ENCODE measurements around the gene GPHN.
A peak's percentile ranks its signal among the peaks of the same experiment; 100 is the strongest.

The GPHN gene

DNA sequence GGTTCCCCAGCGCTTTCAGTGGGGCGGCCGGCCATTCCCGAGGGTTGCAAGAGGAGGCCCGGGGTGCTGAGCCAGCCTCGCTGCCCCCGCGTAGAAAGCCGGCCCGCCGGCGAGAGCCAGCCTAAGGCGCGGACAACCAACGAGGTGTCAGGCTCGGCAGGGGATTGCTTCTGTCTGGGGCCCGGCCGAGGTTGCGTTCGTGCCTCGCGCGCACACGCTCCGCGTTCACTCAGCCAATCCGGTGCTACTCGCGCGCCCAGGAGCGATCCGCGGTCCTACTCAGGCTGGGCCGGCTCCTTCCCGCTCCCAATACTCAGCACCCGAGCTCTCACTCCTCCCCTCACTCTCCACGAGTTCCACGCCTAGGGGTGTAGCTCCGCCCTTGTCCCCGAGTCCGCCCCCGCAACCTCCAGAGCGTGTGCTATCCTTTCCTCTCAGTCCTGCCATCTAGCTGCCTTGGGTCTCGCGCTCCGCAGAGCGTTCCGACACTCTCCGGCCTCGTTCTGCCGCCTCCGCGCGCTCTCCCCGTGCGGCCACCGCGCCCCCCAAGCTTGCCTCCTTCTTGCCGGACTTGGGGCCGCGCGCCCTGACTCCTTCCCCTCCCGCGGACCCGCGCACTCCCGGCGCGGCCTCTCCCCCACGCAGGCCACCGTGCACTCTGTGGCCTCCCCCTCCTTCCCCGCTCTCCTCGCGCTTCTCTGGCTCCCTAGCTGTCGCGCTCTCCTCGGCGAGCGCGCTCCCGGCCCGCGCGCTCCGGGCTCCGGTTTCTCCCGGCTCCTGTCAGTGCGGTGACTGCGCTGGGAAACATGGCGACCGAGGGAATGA lies at the start of gene GPHN:
Gene GPHN (plus strand): TSS at position 426 of the 825 bp plus-strand sequence.
- peak within 1 kb of the TSS; percentile 33 to 79 (median 76) for H3K27ac ChIP-seq

DNA sequence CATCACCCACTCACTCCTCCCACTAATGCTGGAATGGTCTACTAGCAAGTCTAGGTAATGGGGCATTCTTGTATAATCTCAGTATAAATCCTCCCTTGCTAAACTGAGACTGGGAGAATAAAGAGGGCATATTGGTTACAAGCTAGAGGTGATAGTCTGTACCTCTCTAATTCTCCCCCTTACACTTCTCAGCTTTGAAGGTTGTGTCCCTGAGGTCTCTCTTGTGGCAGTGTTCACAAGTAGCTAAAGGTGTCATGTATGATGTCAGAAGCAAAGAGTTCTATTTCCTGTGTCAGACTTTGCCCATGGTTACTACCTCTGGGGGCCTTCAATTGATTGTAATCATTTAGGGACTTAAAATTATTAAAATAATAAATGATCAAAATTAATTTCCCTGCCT lies 48.3 kb upstream of the GPHN start:
- Histone ChIP-seq H3K9ac (no peak overlapping the region), H3K4me3 (no peak overlapping the region), H3K36me3 (no peaks in the 10 kb centered on the region), H3K27me3 (no peaks in the 10 kb centered on the region), H4K20me1 (no peaks in the 10 kb centered on the region), H3K9me3 (replicated peaks in 1 of 11) (0 out of 22 replicates have a peak, but pooled peaks cover 0 to 3% (median 0%) of the 10 kb centered on the region in 11 experiments), H3K4me2 (no peak overlapping the region), H3K4me1 (no peaks in the 10 kb centered on the region), H3K27ac (no peak overlapping the region)
- TF ChIP-seq Cebpa-rat (IDR thresholded peaks at IDR 0.05), result no peak

More for the DNA sequence above, at the start of gene GPHN:
- peaks cover 0 to 41% (median 24%) of the 10 kb centered on the region in 11 experiments; a peak in 14 of 22 replicates for H4K20me1 ChIP-seq
- H3K4me1 ChIP-seq, result peaks cover 0 to 15% (median 6%) of the 10 kb centered on the region in 10 experiments; a peak in 7 of 20 replicates
- H3K36me3 ChIP-seq, result no peaks in the 10 kb centered on the region
- H3K4me2 ChIP-seq, result peak within 1 kb of the TSS; percentile 70 to 88 (median 82)
- H3K9ac ChIP-seq, result peak within 1 kb of the TSS; percentile 73 to 85 (median 79)
- no peak for TF ChIP-seq Cebpa-rat (IDR thresholded peaks at IDR 0.05)
- H3K4me3 ChIP-seq, result peak within 1 kb of the TSS; percentile 73 to 84 (median 80)
- peaks cover 18 to 32% (median 28%) of the 10 kb centered on the region in 11 experiments; a peak in 21 of 22 replicates for H3K9me3 ChIP-seq (replicated peaks in 1 of 11)
- H3K27me3 ChIP-seq, result peaks cover 0 to 16% (median 4%) of the 10 kb centered on the region in 11 experiments; a peak in 4 of 22 replicates

DNA sequence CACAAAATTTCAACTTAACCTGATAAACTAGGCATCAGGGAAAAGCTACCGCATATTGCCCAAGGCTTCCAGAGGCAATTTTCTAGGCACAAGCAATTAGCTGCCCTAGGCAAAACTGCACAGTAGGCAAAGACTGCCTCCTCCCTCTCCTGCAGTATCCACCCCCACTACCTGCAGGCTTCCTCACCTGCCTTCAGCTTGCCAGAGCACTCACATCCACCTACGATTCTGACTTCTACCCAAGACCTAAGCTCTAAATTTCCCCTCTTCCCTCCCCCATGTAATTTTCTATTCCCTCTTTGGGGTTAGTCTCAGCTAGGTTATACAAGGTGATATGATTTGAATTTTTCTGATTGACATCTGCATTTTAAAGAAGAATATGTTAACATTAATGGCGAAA lies 43.7 kb upstream of the GPHN start:
- Histone ChIP-seq H3K9ac (no peak overlapping the region), H3K4me3 (no peak overlapping the region), H3K9me3 (replicated peaks in 1 of 11) (peaks cover 10 to 22% (median 14%) of the 10 kb centered on the region in 11 experiments), H3K27ac (no peak overlapping the region), H4K20me1 (no peaks in the 10 kb centered on the region), H3K27me3 (no peaks in the 10 kb centered on the region), H3K36me3 (no peaks in the 10 kb centered on the region), H3K4me1 (no peaks in the 10 kb centered on the region), H3K4me2 (no peak overlapping the region)
- TF ChIP-seq Cebpa-rat (IDR thresholded peaks at IDR 0.05), result no peak

DNA sequence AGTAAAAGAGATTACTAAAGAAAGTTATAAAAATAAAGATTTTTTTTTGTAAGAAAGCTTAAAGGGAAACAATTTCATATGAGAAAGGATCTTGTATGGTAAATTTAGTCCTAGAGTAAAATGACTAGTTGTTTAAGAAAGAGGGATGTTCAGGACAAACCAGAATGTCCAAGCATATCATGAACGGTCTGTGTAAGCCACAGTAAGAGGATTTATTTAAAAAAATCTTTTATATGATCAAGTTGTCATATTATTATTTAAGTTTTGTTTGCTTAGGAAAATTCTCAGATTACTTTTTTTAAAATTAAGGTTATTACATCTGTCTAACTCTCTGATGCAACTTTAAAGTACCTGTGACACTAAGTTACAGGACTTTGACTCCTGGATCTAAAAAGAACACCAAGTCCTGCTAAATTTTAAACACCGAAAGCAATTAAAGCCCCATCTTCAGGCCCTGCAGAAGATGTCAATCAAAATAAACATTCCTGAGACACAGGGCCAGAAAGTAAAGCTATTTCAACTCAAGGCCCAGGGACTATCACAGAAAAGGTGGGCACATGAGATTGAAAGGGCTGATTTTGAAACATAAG lies 39.1 kb upstream of the GPHN start:
- H3K27ac ChIP-seq, result no peak overlapping the region
- H3K27me3 ChIP-seq, result no peaks in the 10 kb centered on the region
- H3K4me1 ChIP-seq, result no peaks in the 10 kb centered on the region
- H3K4me2 ChIP-seq, result no peak overlapping the region
- no peak for TF ChIP-seq Cebpa-rat (IDR thresholded peaks at IDR 0.05)
- H3K9ac ChIP-seq, result no peak overlapping the region
- H4K20me1 ChIP-seq, result no peaks in the 10 kb centered on the region
- peaks cover 34 to 59% (median 44%) of the 10 kb centered on the region in 11 experiments for H3K9me3 ChIP-seq (replicated peaks in 1 of 11)
- H3K36me3 ChIP-seq, result no peaks in the 10 kb centered on the region
- H3K4me3 ChIP-seq, result no peak overlapping the region

DNA sequence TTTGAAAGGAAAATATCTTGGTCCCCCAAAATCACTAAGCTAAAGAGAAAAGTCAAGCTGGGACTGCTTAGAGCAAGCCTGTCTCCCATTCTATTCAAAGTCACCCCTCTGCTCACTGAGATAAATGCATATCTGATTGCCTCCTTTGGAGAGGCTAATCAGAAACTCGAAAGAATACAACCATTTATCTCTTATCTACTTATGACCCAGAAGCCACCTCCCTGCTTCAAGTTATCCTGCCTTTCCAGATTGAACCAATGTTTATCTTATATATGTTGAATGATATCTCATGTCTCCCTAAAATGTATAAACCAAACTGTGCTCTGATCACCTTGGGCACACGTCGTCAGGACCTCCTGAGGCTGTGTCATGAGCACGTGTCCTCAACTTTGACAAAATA lies 36.4 kb upstream of the GPHN start:
- no peak for TF ChIP-seq Cebpa-rat (IDR thresholded peaks at IDR 0.05)
- no peaks in the 10 kb centered on the region for H4K20me1 ChIP-seq
- no peak overlapping the region for H3K4me2 ChIP-seq
- no peaks in the 10 kb centered on the region for H3K27me3 ChIP-seq
- H3K36me3 ChIP-seq, result no peaks in the 10 kb centered on the region
- peaks cover 34 to 59% (median 45%) of the 10 kb centered on the region in 11 experiments for H3K9me3 ChIP-seq (replicated peaks in 1 of 11)
- no peaks in the 10 kb centered on the region for H3K4me1 ChIP-seq
- no peak overlapping the region for H3K27ac ChIP-seq
- H3K9ac ChIP-seq, result no peak overlapping the region
- no peak overlapping the region for H3K4me3 ChIP-seq

DNA sequence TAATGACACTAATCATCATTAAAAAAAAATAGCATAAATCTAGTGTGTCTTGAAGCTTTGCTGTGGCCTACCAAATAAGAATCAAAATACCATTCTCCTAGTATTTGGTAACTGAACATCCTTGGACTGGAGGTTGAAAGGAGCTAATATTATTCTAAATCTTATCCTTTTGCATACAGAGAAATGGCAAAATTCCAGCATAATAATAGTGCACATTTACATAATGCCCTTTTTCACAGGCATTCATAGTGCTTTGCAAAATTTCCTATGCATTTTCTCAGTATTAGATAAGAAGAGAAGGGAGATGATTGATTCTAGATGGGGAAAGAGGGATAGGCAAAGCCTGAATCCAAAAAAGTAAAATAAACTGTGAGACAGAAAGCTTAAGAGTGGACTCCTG lies 35.7 kb upstream of the GPHN start:
- H4K20me1 ChIP-seq, result no peaks in the 10 kb centered on the region
- H3K9me3 ChIP-seq (replicated peaks in 1 of 11), result peaks cover 32 to 54% (median 45%) of the 10 kb centered on the region in 11 experiments
- no peak overlapping the region for H3K4me2 ChIP-seq
- no peaks in the 10 kb centered on the region for H3K36me3 ChIP-seq
- TF ChIP-seq Cebpa-rat (IDR thresholded peaks at IDR 0.05), result no peak
- H3K4me1 ChIP-seq, result no peaks in the 10 kb centered on the region
- H3K27me3 ChIP-seq, result no peaks in the 10 kb centered on the region
- no peak overlapping the region for H3K27ac ChIP-seq
- H3K4me3 ChIP-seq, result no peak overlapping the region
- H3K9ac ChIP-seq, result no peak overlapping the region

DNA sequence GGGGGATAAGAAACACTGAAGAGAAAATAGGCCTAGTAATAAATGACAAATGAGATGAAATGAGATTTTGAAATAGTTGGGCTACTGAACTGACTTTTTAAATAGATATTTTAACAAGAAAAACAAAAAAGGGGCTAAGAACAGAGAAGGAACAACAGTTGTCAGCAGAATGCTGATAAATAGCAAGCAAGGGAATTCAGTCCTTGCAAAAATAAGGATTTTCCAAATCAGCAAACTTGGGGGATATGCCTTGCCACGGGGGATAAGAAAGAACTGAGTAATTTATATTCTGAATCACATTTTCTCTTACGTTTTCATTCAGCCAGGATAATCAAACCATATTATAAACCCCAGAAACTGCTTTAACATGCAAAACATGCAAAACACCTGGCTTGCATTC lies 34.7 kb upstream of the GPHN start:
- no peaks in the 10 kb centered on the region for H3K27me3 ChIP-seq
- no peak overlapping the region for H3K4me3 ChIP-seq
- no peak overlapping the region for H3K9ac ChIP-seq
- peaks cover 29 to 46% (median 42%) of the 10 kb centered on the region in 11 experiments for H3K9me3 ChIP-seq (replicated peaks in 1 of 11)
- H3K36me3 ChIP-seq, result no peaks in the 10 kb centered on the region
- no peak for TF ChIP-seq Cebpa-rat (IDR thresholded peaks at IDR 0.05)
- no peak overlapping the region for H3K4me2 ChIP-seq
- no peaks in the 10 kb centered on the region for H3K4me1 ChIP-seq
- H3K27ac ChIP-seq, result no peak overlapping the region
- H4K20me1 ChIP-seq, result no peaks in the 10 kb centered on the region

DNA sequence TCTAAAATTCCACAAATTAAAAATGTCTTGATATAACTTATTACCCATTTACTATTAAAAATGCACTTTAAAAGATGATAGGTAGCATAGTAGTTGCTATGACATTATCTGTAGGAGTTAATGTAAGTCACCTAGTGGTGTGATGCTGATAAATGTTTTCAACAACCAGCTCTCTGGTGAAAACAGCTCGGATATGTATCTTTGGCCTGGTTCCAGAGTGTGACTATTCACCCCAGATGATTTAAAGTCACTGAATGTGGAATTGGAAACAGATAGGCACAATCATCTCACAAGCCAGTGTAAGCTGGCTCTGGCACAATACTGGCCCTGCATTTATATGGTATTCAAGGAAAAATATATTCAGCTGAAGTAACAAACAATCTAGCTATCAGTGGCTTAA lies 31.0 kb upstream of the GPHN start:
- H3K9ac ChIP-seq, result no peak overlapping the region
- no peak overlapping the region for H3K4me3 ChIP-seq
- no peak overlapping the region for H3K27ac ChIP-seq
- no peaks in the 10 kb centered on the region for H3K36me3 ChIP-seq
- H4K20me1 ChIP-seq, result no peaks in the 10 kb centered on the region
- no peaks in the 10 kb centered on the region for H3K4me1 ChIP-seq
- no peak for TF ChIP-seq Cebpa-rat (IDR thresholded peaks at IDR 0.05)
- peaks cover 0 to 13% (median 7%) of the 10 kb centered on the region in 11 experiments; a peak in 12 of 22 replicates for H3K9me3 ChIP-seq (replicated peaks in 1 of 11)
- no peak overlapping the region for H3K4me2 ChIP-seq
- H3K27me3 ChIP-seq, result no peaks in the 10 kb centered on the region

DNA sequence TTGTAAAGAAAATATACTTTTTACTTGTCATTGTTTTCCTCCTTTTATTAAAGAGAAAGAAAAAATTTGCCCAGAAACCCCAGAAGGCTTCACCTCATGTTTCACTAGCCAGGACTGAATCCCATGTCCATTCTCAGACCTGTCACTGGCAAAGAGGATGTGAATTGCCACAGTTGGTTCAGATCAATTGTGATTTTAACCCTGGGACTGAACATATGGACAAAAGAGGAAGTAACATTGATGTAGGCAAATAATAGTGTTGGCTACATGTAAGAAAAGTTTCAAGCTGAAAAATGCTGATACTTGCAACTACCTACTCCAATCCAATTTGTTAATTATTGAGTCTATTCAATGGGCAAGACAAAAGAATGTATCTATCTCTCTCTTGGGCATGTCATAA lies 30.4 kb upstream of the GPHN start:
- H4K20me1 ChIP-seq, result no peaks in the 10 kb centered on the region
- no peaks in the 10 kb centered on the region for H3K27me3 ChIP-seq
- no peak overlapping the region for H3K4me3 ChIP-seq
- no peaks in the 10 kb centered on the region for H3K4me1 ChIP-seq
- no peak overlapping the region for H3K4me2 ChIP-seq
- H3K36me3 ChIP-seq, result no peaks in the 10 kb centered on the region
- TF ChIP-seq Cebpa-rat (IDR thresholded peaks at IDR 0.05), result no peak
- H3K27ac ChIP-seq, result no peak overlapping the region
- H3K9ac ChIP-seq, result no peak overlapping the region
- peaks cover 0 to 9% (median 5%) of the 10 kb centered on the region in 11 experiments; a peak in 11 of 22 replicates for H3K9me3 ChIP-seq (replicated peaks in 1 of 11)
